ENCODE data around the gene CADPS2. TPM values are rescaled to one million over a fixed set of nuclear protein-coding genes. Genes with fewer than 3 reads are reported as not detected.

CADPS2 gene
- total RNA-seq, 1 donor from 2014 or later, result 9.8 TPM

DNA sequence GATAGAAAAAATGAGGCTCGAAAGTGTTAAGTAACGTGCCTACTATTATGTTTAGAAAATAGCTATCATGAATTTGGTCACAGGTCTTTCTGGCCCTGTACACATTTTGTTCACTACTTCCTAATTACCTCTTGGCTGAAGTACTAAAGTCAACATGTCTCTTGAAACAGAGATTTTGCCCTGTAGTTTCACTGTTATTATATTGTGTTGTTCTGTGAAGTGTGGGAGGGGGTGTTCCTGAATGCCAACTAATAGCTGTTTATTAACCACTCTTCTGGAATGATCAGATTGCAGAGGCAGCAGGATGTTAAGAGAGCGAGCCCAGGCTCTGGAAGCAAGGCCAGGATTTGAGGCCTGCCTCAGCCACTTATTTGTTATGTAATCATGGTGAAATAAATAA lies 259.5 kb downstream of the CADPS2 start:
- DNase-seq (ENCODE audit: low spot score in 2 of 2) (no peak), FAIRE-seq (no peak)

DNA sequence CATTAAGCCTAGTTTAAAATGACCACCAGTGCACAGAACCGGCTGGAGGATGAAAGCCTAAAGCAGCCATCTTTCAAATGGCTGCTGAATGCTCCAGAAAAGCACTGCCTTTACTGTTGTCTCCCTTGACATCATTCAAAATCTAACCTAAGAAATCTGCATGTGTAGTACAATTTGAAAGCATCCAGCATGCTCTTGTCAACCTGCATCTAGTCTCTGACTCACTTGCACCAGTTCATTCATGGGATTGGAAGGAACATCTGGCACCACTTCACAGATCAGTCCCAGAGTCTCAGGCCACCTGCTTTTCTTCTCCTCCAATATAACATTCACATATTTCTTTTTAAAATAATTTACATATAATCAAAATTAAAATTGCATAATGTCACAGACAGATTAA lies 263.6 kb downstream of the CADPS2 start:
- DNase-seq (ENCODE audit: low spot score in 2 of 2), result no peak
- FAIRE-seq, result no peak

DNA sequence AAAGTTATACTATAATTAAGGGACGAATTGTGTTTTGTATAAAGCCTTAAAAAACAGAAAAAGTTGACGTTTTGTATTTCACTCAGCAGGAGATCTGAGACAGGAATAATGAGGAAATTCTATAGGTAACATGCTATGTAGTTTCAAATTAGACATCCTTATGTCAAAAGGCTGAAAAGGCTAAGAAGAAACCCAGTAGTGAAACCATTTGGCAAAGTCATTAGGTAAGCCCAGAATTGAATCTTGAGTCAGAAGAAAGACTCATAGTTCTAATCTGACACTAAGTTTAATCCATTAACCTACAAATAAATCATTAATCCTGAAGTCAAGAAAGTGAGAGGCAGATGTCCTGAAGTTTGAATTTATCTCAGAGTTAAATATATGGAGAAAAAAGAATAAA lies 266.6 kb downstream of the CADPS2 start:
- no peak for DNase-seq (ENCODE audit: low spot score in 2 of 2)
- no peak for FAIRE-seq

DNA sequence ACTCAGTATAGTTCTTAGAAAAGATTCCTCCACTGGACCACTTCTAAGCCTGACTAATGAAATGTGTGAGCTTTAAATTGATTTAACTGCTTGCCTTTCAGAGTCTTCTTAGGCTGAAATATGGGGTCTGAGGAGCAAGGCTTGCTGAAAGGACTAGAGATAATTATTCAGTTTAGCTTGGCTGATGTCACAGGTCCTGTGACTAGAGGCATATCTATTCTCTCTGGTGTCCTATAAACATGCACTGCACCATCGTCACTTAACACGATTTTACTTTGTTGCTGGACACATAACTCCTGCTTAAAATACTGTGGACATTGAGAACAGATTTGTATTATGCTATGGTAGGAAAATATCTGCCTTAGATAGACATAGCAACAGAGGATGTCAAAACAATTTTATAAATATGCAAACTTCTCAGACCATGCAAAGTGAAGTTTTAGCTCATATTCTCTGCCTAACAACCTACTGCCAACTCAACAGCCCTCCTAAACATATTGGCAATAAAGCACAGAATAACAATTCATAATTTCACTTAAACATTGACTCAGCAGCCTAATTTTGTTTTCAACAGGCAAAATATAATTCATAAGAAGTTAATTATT lies 267.6 kb downstream of the CADPS2 start:
- no peak for FAIRE-seq

DNA sequence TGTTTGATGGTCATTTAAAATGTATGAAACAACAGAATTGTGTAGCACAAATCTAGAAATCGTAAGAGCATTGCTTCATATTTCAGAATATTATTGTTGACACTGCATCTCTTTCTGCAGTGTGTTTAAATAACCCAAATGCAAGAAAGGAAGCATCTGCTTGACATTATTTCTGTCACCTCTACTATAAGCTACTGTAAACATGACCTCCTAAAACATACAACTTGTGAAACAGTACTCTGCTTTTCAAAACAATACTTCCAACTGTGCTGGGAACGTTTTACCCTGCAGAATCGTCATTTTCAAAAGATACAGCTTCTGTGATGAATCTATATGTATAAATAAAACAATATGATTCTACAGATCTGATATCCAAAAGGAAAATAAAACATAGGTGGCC lies 269.3 kb downstream of the CADPS2 start:
- no peak for FAIRE-seq

More for the DNA sequence above, 267.6 kb downstream of the CADPS2 start:
- no peak for DNase-seq (ENCODE audit: low spot score in 2 of 2)

DNA sequence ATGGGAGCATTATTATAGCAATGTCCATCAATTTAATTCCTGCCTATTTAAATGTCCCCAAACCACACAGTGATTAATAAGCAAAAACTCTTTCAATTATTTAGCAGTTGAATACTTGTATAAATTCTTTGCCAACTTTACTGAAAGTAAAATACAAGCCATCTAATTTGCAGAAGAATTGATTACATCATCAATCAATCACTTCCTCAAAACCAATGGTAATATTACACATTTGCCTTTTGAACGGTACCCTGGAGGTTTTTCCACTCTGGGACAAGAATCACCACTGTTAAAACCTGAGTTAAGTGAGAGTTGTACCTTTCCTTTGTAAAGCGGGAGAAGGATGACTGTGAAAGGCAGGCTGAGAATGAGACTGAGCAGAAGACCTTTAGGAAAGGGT lies 280.3 kb downstream of the CADPS2 start:
- FAIRE-seq, result no peak
- no peak for DNase-seq (ENCODE audit: low spot score in 2 of 2)

More for the DNA sequence above, 269.3 kb downstream of the CADPS2 start:
- no peak for DNase-seq (ENCODE audit: low spot score in 2 of 2)

DNA sequence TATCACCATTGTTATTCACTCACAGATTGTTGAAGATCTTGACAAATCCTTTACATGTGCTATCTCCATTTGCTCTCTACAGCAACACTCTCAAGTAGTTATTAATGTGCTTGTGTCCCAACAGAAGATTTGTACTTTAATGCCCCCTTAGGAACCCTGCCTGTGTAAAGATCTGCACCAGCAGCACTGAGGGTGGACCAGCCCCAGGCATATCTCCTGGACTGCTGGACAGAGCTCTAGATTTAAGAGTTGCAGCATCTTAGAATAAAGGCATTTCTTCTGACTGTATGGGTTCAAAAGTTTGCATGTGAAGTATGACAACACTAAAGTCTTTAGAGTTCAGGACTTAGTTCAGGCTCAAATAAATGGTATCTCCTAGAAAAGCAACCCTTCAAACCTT lies 282.0 kb downstream of the CADPS2 start:
- DNase-seq (ENCODE audit: low spot score in 2 of 2) (no peak), FAIRE-seq (no peak)

DNA sequence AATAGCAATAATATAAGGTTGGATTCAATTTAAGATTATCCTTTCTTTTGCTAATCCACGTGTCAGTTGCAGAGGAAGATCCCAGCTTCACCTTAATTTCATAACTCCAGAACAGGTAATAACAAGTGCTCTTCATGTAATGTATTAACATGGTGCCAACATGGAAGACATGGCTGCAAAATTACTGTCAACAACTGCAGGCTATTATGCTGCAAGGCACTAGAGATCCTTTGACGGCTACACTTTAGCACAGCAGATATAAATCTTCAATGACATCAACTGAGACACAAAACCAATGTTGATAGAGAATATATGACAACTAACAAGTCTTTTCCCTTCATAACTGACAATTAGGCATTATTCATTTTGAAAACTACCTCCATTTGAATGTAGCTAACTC lies 283.5 kb downstream of the CADPS2 start:
- FAIRE-seq (no peak), DNase-seq (ENCODE audit: low spot score in 2 of 2) (no peak)

DNA sequence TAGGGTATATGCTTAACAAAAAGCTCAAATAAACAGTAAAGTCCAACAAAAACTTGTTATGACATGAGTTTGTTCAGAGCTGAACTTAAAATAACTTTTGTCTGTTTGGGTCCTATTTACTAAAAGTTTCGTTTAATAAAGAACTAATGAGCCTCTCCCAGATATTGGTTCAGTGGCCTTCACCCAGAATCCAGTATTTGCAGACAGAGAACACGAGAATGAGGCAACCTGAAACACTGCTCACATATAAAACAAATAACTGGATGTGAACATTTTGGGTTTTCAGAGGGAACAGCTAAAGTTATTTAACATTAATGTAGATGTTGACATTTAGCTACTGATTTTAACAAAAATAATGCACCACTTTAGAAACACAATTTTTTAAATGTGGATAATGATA lies 285.6 kb downstream of the CADPS2 start:
- FAIRE-seq, result no peak

DNA sequence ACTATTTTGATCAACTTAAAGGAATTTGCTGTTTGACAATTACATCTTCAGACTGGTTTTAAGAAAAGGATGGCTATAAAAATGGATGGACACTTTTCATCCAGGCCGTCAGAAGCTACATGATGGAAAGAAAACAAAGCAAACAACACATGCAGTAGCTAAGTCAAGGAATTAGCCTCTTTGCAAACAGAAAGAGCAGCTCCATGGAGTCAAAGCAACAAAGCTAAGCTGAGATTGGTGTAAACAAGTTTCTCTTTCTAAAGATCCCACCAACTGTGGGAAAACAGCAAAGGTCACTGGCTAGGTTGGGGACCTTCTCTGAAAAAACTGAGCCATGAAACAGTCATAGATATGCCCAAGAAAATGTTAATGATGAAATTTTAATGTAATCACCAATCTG lies 286.2 kb downstream of the CADPS2 start:
- no peak for DNase-seq (ENCODE audit: low spot score in 2 of 2)
- FAIRE-seq, result no peak

More for the DNA sequence above, 285.6 kb downstream of the CADPS2 start:
- DNase-seq (ENCODE audit: low spot score in 2 of 2), result no peak

DNA sequence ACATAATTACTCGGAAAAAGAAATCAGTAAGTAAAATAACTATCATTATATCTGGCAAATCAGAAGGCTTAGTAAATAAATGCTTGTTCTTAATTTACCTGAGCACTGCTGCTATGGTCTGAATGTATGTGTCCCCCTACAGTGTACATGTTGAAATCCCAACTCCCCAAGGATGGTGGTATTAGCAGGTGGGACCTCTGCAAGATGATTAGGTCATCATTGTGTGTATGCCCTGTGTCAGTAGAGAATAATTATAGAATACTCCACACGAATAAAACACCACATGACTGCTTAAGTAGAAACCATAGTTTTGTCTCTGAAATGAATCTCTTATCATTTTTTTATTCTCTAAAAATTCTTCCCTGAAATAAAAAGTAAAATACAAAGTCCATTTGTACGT lies 289.0 kb downstream of the CADPS2 start:
- DNase-seq (ENCODE audit: low spot score in 2 of 2) (no peak), FAIRE-seq (no peak)

DNA sequence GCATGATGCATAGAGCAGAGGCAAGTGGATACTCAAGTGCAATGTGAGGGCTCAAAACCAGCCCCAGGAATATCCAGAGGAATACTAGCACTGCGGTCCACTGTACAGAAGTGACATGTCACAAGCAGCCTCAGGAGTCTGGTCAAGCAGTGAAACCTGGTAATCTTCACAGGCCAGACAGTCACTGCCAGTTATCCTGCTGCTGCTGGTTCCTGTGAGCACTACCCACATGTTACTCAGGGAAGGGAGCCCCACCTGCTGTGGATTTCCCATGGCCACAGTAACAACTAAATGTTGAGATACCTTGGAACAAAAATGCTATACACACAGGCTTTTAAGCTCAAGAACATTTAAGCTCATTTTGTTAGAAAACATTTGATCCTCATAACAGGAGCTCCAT lies 290.4 kb downstream of the CADPS2 start:
- FAIRE-seq (no peak), DNase-seq (ENCODE audit: low spot score in 2 of 2) (no peak)

DNA sequence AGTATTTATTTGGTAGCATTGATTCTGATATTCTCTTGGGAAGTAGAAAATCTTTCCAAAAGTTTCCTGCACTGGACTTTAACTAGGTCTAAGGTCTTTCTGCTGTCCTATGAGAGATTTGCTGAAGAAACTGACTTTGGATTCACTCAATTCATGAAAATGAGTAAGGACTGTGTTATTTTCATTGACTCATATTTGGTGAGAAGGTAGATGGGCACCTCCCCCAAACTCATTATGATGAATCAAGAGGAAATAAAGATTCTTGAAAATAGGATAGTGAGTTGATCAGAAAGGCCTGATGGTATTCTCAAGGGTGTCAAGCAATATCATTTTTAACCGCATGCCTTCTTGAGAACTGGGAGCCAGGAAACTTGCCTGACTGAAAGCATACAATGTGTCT lies 297.6 kb downstream of the CADPS2 start:
- DNase-seq (ENCODE audit: low spot score in 2 of 2) (no peak), FAIRE-seq (no peak)

DNA sequence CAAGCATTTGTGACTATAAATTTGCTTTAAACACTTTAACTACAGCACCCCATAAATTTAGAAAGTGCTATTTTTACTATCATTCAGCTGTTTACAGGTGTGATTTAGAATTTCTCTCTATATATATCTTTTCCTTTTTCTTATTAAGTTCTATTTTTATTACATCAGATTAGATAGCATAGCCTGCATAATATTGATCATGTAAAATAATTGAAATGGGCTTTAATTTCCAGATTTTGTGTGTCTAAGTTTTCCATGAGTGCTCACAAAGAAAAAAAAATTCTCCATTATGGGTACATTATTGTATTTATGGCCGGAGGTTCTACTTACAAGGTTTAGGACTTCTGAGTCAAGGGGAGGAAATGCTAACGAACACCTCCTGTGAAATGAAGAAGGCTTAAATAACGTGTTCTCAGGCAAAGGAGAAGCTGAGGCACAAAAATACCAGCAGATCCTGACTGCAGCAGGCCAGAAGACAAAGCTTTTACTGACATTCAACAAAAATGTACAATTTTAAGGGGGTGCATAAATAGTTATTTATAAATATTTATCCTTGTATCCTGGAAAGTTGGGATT lies 301.5 kb downstream of the CADPS2 start:
- DNase-seq (ENCODE audit: low spot score in 2 of 2), result no peak
- FAIRE-seq, result no peak

DNA sequence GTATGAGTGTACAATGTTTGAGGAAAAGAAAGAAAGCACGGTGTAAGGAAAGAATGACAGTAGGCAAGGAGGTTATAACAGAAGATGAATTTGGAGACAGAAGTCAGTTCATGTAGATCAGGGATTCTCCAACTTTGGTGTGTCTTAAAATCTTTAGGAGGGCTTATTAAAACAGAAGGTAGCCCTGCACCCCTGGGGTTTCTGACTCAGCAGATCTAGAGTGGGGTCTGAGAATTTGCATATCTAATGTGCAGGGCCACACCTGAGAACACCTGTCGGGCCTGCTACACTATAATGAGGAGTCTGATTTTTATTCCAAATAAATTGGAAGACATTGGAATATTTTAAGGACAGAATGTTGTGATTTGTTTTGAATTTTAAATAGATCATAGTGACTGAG lies 307.9 kb downstream of the CADPS2 start:
- no peak for FAIRE-seq
- no peak for DNase-seq (ENCODE audit: low spot score in 2 of 2)

DNA sequence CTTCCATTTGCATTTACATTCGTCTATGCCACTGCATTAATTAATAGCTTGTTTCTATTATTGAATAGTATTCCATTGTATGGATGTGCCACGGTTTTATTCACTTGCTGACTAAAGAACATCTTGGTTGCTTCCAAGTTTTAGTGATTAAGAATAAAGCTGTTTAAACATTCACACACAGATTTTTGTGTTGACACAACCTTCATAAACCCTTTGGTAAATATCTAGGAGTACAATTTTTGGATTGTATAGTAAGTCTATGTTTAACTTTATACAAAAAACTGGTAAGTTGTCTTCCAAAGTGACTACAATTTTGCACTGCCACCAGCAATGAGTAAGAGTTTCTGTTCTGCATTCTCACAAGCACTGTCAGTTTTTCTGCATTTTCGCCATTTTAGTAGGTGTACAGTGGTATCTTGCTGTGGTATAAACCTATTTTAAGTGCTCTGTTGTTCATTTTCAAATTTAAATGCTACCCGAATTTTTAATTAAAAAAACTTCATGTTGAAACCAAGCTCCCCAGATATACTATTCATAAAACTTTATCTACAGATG lies 308.7 kb downstream of the CADPS2 start:
- DNase-seq (ENCODE audit: low spot score in 2 of 2), result no peak
- no peak for FAIRE-seq

DNA sequence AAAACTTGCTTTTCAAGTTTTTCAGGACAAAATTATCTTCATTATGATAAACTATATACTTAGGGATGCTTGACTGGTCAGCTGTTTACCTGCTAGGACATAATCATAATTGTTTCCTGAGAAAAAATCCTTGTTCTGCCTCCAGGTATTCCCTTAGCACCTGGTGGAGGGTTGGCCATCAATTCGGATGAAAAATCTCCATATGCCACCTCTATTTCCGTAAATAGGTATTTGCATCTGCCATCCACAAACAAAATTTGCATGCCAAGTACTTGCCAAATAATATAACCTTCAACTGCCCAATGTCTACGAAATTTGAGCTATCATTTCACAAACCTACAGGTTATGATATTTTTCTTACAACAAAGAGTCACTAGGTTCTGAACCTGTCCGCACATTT lies 313.6 kb downstream of the CADPS2 start:
- no peak for DNase-seq (ENCODE audit: low spot score in 2 of 2)
- no peak for FAIRE-seq

DNA sequence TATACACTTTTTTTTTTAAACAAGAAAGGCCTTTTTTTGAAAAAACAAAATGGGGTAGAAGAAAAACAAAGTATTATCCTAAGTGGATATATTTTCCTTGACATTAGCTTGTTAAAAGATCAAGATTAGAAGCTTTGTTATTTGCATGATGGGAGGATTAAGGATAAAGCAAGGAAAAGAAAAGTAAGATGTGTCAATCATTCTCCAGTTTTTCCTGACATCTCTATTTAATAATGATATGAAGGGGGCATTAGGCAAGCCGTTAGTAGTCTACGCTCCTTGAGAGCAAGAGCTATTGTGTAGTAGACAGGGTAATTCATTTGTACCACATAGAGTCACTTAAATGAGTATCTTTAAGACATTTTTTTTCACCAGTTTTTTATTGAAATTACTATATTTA lies 324.9 kb downstream of the CADPS2 start:
- FAIRE-seq (no peak), DNase-seq (ENCODE audit: low spot score in 2 of 2) (no peak)

DNA sequence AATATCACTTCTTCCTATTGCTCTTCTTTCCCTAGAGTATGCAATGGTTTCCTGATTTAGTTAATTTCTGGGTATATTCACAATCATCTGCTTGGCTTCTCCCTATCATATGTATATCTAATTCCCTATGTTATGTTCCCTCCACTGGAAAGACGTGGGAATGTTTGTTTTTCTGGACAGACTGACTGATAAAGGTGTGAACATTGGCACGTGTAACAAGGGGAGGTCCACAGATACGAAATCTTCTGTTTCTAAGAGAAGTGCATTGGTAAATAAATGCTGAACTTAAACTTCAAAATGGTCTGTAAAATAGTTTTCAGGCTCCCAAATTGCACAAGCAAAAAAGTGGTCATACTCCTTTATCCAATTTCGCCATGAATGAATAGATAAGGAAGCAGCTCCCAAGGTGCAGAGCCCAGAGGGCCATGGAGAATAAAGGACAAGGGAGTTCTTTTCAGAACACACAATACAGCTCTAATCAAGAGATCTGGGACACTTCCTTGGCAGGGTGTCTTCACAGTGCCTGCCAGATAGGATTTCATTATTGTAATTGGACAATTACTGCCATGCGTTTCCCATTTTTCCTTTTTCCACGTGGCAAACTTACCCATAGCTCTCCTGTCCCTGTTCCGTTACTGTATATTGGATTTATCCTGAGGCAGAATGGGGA lies 329.3 kb downstream of the CADPS2 start:
- FAIRE-seq (no peak), DNase-seq (ENCODE audit: low spot score in 2 of 2) (no peak)

DNA sequence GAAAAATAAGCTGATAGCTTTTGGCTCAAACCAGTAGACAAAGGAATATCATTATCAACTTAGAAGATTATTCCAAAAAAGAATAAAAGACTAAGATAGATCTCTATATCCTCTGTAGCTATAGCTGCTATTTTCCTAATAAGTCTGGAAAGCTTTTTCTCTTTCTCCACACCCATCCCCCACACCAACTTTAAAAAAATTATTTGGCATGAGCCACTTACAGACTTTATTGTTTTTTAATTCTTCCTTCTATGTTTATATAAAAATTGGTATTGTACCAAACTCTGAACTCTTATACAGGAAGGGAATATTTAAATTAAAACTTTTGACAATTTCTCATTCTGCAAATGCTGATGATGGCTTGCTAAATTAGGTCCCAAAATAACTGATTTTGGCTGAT lies 330.0 kb downstream of the CADPS2 start:
- no peak for DNase-seq (ENCODE audit: low spot score in 2 of 2)
- no peak for FAIRE-seq

DNA sequence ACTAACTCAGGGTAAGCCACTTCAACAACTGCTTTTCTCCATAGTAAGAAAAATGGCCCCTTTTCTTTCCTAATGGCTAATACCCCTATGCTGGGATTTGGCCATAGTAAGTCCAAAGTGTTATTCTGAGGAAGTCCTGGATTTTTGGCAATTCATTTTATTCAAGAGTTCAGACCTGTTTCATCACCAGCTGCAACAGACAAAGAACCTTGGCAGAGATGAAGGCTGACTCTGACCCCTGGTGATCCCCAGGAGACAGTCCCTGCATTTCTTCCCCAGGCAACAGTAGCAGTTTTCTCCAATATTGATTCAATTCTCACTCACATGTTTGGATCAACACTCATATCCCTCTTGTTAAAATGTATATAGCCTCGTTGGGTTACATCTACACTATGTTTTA lies 332.5 kb downstream of the CADPS2 start:
- FAIRE-seq (no peak), DNase-seq (ENCODE audit: low spot score in 2 of 2) (no peak)

DNA sequence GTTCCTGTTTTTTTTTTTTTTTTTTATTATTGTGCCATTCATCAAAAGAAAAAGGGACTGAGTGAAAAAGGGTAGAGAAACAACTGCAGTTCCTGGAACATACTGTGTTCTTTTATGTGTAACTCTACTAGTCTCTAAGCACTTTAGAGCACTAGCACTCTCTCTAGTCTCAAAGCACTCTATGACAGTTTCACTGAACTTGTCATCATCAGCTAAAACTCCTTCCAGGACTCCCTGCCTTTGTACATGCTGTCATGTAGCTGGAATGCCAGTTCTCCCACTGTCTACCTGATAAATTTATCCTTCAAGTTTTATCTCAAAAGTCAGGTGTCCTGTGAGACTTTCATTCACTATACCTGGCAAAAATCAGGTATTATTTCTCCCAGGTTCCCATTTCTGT lies 333.5 kb downstream of the CADPS2 start:
- FAIRE-seq, result no peak
- DNase-seq (ENCODE audit: low spot score in 2 of 2), result no peak

Data from frontal cortex (tissue), 4 donors.